ENCODE data around the gene SPAAR. TPM values are rescaled to one million over a fixed set of nuclear protein-coding genes. Genes with fewer than 3 reads are reported as not detected.

The SPAAR gene
- total and polyA plus RNA-seq, 4 donors: 0.65 to 2.4 (median 1.1) TPM

- H3K9ac ChIP-seq (ENCODE audit: low read depth in 1 of 2, low read length in 2 of 2): no peak overlapping the region
- no peak for DNase-seq (ENCODE audit: low spot score)
- no peak overlapping the region for H3K4me3 ChIP-seq (ENCODE audit: low read depth in 1 of 3, low read length in 3 of 3)
- WGBS: 84% methylated on average over 10 of the region's 10 CpGs
- no peaks in the 10 kb centered on the region for H3K9me3 ChIP-seq (ENCODE audit: control insufficient read depth in 4 of 4, low read length in 3 of 4)
- no peaks in the 10 kb centered on the region for H3K36me3 ChIP-seq (ENCODE audit: control insufficient read depth in 4 of 4, insufficient read depth in 3 of 4, low read depth in 1 of 4, low read length in 3 of 4)
- H3K4me1 ChIP-seq (ENCODE audit: control insufficient read depth in 4 of 4, insufficient read depth in 4 of 4, low read length in 3 of 4): peaks cover 0 to 9% (median 4%) of the 10 kb centered on the region in 4 donors
- no peak for TF ChIP-seq NR2F2 (IDR thresholded peaks at IDR 0.05)
- no peak for TF ChIP-seq TAF1 (conservative IDR thresholded peaks at IDR 0.05)
- TF ChIP-seq REST (IDR thresholded peaks at IDR 0.05): no peak
- no peak for TF ChIP-seq ATF3 (IDR thresholded peaks at IDR 0.05)
- TF ChIP-seq MAX (IDR thresholded peaks at IDR 0.05): no peak
- no peak for TF ChIP-seq EGR1 (IDR thresholded peaks at IDR 0.05; ENCODE audit: low read depth in 2 of 2)
- TF ChIP-seq HNF4A (conservative IDR thresholded peaks at IDR 0.05): no peak
- TF ChIP-seq SP1 (IDR thresholded peaks at IDR 0.05): no peak
- TF ChIP-seq JUND (IDR thresholded peaks at IDR 0.05): no peak
- TF ChIP-seq YY1 (IDR thresholded peaks at IDR 0.05): no peak
- TF ChIP-seq RAD21 (IDR thresholded peaks at IDR 0.05): no peak
- TF ChIP-seq GABPA (IDR thresholded peaks at IDR 0.05 in 1 of 2, conservative IDR thresholded peaks at IDR 0.05 in 1 of 2): no peak
- no peak for TF ChIP-seq HNF4G (IDR thresholded peaks at IDR 0.05)
- no peak for TF ChIP-seq FOXA2 (IDR thresholded peaks at IDR 0.05)
- TF ChIP-seq FOXA1 (IDR thresholded peaks at IDR 0.05): no peak
- no peak for TF ChIP-seq ZBTB33 (IDR thresholded peaks at IDR 0.05)
- no peak for TF ChIP-seq CTCF (IDR thresholded peaks at IDR 0.05; ENCODE audit: low read depth, low read length, missing input control)
- TF ChIP-seq RXRA (IDR thresholded peaks at IDR 0.05): no peak
- no peak overlapping the region for H3K27ac ChIP-seq (ENCODE audit: low read depth in 1 of 2, low read length in 2 of 2)
- no peaks in the 10 kb centered on the region for H3K27me3 ChIP-seq (ENCODE audit: control insufficient read depth in 4 of 4, insufficient read depth in 4 of 4, low read length in 3 of 4)
These were observed 29.4 kb downstream of the SPAAR start for GRCh38 chr9:35938474-35939356.

Measured in liver (tissue), 9 donors.